ENCODE measurements around the gene CPEB4. TPM values are rescaled to one million over a fixed set of nuclear protein-coding genes. Genes with fewer than 3 reads are reported as not detected.
A peak's percentile ranks its signal among the peaks of the same experiment; 100 is the strongest.

Gene CPEB4
- total RNA-seq, 2 experiments from 2014 or later: 17.3 to 19.5 TPM

GRCh38 chr5:173915310-173916014 lies 27.3 kb downstream of the CPEB4 start:
- peaks cover 17% of the 10 kb centered on the region for H3K36me3 Mint-ChIP-seq (ENCODE audit: low read depth)
- H3K27me3 Mint-ChIP-seq: no peaks in the 10 kb centered on the region
- H3K4me1 Mint-ChIP-seq: peaks cover 3% of the 10 kb centered on the region
- POLR2A ChIA-PET: no interaction called here
- CTCF ChIA-PET: interaction anchor here (1.0 to 2.4 kb wide), 2 partner anchors 10 to 297 kb away, joined by 3 to 11 read pairs; no protein-coding TSS in a partner anchor
- no peak for DNase-seq
- no peak overlapping the region for H3K27ac Mint-ChIP-seq
- no peak overlapping the region for H3K4me3 Mint-ChIP-seq
- H3K9me3 Mint-ChIP-seq: no peaks in the 10 kb centered on the region

- no peaks in the 10 kb centered on the region for H3K27me3 Mint-ChIP-seq
- DNase-seq: no peak
Measured at GRCh38 chr5:173916233-173916632, 28.1 kb downstream of the CPEB4 start.

DNA sequence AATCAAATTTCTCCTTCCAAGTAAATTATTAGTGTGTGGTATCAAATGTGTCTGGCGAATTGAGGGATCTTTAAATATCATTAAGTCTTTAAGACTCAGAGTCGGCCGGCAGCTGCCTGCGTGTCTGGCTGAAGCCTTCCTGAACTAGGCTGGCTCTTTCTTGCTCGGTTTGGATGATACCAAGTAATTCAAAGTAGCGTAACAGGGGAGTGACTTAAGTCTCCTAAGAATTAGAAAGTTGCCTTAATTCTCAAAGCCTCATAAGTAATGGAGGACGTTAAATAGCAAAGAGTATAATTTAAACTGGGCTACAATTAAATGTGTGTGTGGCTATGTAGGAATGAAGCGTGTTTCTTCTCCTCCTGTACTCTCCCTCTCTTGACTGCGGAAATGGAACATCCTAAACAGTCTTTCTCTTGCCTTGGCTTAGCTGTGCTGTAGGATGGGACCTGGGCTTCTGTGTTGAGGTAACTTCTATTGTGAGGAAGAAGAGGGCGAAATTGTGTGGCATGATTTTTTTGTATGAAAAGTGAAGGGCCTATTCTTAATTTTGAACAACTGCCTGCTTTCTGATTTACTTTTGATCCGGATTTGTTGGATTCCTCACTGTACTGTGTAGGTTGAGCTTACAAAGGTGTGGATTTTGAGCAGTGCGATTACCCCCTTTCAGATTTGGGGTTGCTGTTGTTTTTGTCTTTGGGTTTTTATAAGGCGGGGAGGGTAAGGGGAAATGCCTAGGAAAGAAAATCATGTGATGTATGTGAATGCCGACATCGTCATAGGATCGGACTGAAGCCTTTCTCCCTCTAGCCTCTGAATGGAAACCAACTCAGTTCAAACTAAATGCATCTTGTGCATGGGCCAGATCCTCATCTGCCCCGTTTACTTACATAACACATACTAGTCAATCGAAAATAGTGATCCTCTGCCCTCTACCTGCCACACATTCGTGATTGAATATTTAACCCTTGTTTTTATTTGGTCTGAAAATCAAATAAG lies 29.9 kb downstream of the CPEB4 start:
- CTCF ChIA-PET: interaction anchor here (0.8 to 3.0 kb wide), 6 partner anchors 8 to 302 kb away, joined by 3 to 13 read pairs (median 4); partner anchors contain the start of genes BOD1 and CPEB4
- peaks cover 10% of the 10 kb centered on the region for H3K36me3 Mint-ChIP-seq (ENCODE audit: low read depth)

More at GRCh38 chr5:173916233-173916632, 28.1 kb downstream of the CPEB4 start:
- CTCF ChIA-PET: interaction anchor here (1.4 to 3.0 kb wide), 2 partner anchors 10 to 300 kb away, joined by 3 to 13 read pairs; partner anchors contain the start of gene BOD1
- Mint-ChIP-seq H3K36me3 (ENCODE audit: low read depth) (peaks cover 14% of the 10 kb centered on the region), H3K27ac (no peak overlapping the region), H3K4me1 (peaks cover 3% of the 10 kb centered on the region), H3K9me3 (no peaks in the 10 kb centered on the region), H3K4me3 (no peak overlapping the region)
- POLR2A ChIA-PET: interaction anchor here (0.8 kb wide), 1 partner anchor 28 kb away, joined by 3 read pairs; the partner anchor contains the start of gene CPEB4

DNA sequence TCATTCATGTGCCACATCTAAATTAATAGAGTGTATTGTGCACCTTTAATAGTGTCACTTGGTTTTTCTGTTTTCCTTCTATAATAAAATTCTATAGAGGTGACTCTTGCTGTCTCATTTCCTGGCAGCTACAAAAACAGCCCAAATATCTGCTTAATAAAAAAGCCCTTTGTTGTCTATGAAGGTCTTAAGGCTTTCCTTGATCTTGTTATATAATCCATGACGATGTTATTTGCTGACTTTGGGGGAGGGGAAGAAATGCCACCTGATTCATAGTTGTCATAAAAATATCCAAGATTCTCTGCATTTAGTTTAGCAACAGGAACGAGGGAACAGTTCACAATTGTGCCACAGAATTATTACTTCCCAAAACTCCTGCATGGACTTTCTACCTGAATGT lies 31.3 kb downstream of the CPEB4 start:
- no peak overlapping the region for H3K4me3 Mint-ChIP-seq
- CTCF ChIA-PET: interaction anchor here (1.9 kb wide), 1 partner anchor 31 kb away, joined by 10 read pairs; the partner anchor contains the start of gene CPEB4
- no peaks in the 10 kb centered on the region for H3K27me3 Mint-ChIP-seq
- DNase-seq: no peak
- H3K27ac Mint-ChIP-seq: no peak overlapping the region
- POLR2A ChIA-PET: no interaction called here
- H3K4me1 Mint-ChIP-seq: peaks cover 3% of the 10 kb centered on the region
- H3K36me3 Mint-ChIP-seq (ENCODE audit: low read depth): peaks cover 5% of the 10 kb centered on the region
- H3K9me3 Mint-ChIP-seq: no peaks in the 10 kb centered on the region

More for the DNA sequence above, 29.9 kb downstream of the CPEB4 start:
- DNase-seq: peak; percentile 56
- Mint-ChIP-seq H3K27me3 (no peaks in the 10 kb centered on the region), H3K4me3 (no peak overlapping the region), H3K4me1 (peaks cover 3% of the 10 kb centered on the region), H3K27ac (no peak overlapping the region), H3K9me3 (no peaks in the 10 kb centered on the region)
- POLR2A ChIA-PET: interaction anchor here (0.8 to 1.9 kb wide), 8 partner anchors 11 to 302 kb away, joined by 3 to 19 read pairs (median 8); partner anchors contain the start of genes BOD1 and CPEB4

GRCh38 chr5:173920024-173920753 lies 32.0 kb downstream of the CPEB4 start:
- no peak overlapping the region for H3K27ac Mint-ChIP-seq
- CTCF ChIA-PET: no interaction called here
- no peaks in the 10 kb centered on the region for H3K27me3 Mint-ChIP-seq
- H3K9me3 Mint-ChIP-seq: no peaks in the 10 kb centered on the region
- H3K36me3 Mint-ChIP-seq (ENCODE audit: low read depth): peaks cover 5% of the 10 kb centered on the region
- POLR2A ChIA-PET: no interaction called here
- H3K4me3 Mint-ChIP-seq: no peak overlapping the region
- no peak for DNase-seq
- peaks cover 3% of the 10 kb centered on the region for H3K4me1 Mint-ChIP-seq

GRCh38 chr5:173920866-173921555 lies 32.9 kb downstream of the CPEB4 start:
- ChIA-PET CTCF (interaction anchor here (1.7 kb wide), 1 partner anchor 305 kb away, joined by 4 read pairs; the partner anchor contains the start of gene BOD1), POLR2A (interaction anchor here (1.7 kb wide), 1 partner anchor 305 kb away, joined by 4 read pairs; the partner anchor contains the start of gene BOD1)
- Mint-ChIP-seq H3K4me1 (peaks cover 3% of the 10 kb centered on the region), H3K9me3 (no peaks in the 10 kb centered on the region), H3K36me3 (ENCODE audit: low read depth) (peaks cover 5% of the 10 kb centered on the region), H3K27me3 (no peaks in the 10 kb centered on the region), H3K4me3 (no peak overlapping the region), H3K27ac (no peak overlapping the region)
- no peak for DNase-seq

DNA sequence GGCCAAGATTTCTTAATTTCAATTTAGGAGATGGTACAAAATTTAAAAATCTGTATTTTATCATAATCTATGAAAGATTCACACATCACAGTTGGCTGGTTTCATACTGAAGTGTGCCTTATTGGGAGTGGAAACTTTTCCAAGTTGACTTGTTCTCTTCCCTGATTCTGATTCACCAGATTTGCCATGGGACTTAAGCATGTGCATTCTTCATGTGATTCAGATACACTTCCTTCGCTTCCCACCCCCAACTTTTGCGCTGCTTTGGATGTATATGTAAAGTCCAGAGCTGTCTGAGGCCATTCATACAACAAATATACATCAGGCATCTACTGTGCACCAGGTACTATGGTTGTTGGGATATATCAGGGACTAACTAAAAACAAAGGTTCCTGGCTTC lies 34.4 kb downstream of the CPEB4 start:
- Mint-ChIP-seq H3K36me3 (ENCODE audit: low read depth) (peaks cover 2% of the 10 kb centered on the region), H3K27me3 (no peaks in the 10 kb centered on the region), H3K4me3 (no peak overlapping the region), H3K4me1 (no peaks in the 10 kb centered on the region), H3K9me3 (no peaks in the 10 kb centered on the region), H3K27ac (no peak overlapping the region)
- DNase-seq: no peak
- ChIA-PET CTCF (interaction anchor here (1.0 to 1.7 kb wide), 2 partner anchors 52 to 307 kb away, joined by 3 to 4 read pairs; partner anchors contain the start of gene BOD1), POLR2A (interaction anchor here (1.7 kb wide), 1 partner anchor 306 kb away, joined by 4 read pairs; the partner anchor contains the start of gene BOD1)

GRCh38 chr5:173923218-173924095 lies 35.3 kb downstream of the CPEB4 start:
- CTCF ChIA-PET: interaction anchor here (1.0 to 1.5 kb wide), 3 partner anchors 11 to 307 kb away, joined by 3 read pairs; partner anchors contain the start of gene BOD1
- no peak overlapping the region for H3K27ac Mint-ChIP-seq
- peaks cover 2% of the 10 kb centered on the region for H3K36me3 Mint-ChIP-seq (ENCODE audit: low read depth)
- no peaks in the 10 kb centered on the region for H3K27me3 Mint-ChIP-seq
- H3K4me1 Mint-ChIP-seq: no peaks in the 10 kb centered on the region
- POLR2A ChIA-PET: interaction anchor here (1.6 kb wide), 1 partner anchor 35 kb away, joined by 4 read pairs; the partner anchor contains the start of gene CPEB4
- no peaks in the 10 kb centered on the region for H3K9me3 Mint-ChIP-seq
- no peak for DNase-seq
- no peak overlapping the region for H3K4me3 Mint-ChIP-seq

GRCh38 chr5:173924899-173925298 lies 36.8 kb downstream of the CPEB4 start:
- no peaks in the 10 kb centered on the region for H3K9me3 Mint-ChIP-seq
- no peaks in the 10 kb centered on the region for H3K4me1 Mint-ChIP-seq
- no peaks in the 10 kb centered on the region for H3K27me3 Mint-ChIP-seq
- DNase-seq: no peak
- peaks cover 2% of the 10 kb centered on the region for H3K36me3 Mint-ChIP-seq (ENCODE audit: low read depth)
- no peak overlapping the region for H3K4me3 Mint-ChIP-seq
- ChIA-PET POLR2A (interaction anchor here (1.4 to 1.6 kb wide), 3 partner anchors 37 to 309 kb away, joined by 3 to 4 read pairs (median 4); partner anchors contain the start of gene CPEB4), CTCF (interaction anchor here (0.6 to 2.3 kb wide), 26 partner anchors 9 to 739 kb away, joined by 3 to 22 read pairs (median 6); partner anchors contain the start of genes BOD1 and CPEB4)
- no peak overlapping the region for H3K27ac Mint-ChIP-seq

DNA sequence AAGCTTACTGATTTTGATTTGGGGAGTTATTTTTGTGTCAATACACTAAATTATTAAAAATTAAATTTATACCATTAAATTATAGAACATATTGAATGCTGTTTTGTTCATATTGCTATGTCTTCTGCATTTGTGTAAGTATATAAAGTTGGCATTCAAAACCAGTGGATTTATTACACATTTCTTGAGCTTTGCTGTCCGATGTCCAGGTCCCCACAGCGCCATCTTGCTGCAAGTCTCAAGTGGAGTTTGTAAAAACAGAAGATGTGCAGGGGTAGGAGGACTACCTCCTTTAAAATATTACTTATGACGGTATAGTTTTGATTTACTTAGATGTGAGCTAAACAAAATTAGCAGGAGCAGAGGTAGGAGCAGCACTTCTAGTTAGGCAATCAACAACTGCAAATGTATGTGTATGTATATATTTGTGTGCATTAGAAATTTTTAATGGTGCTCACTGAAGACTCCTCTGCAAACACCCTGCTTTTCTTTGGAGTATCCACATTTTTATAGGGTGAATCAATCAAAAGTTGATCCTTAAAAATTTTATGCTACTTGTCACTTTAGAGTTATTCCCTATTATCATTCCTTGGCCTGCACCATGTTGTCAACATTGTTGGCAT lies 37.4 kb downstream of the CPEB4 start:
- no peaks in the 10 kb centered on the region for H3K27me3 Mint-ChIP-seq
- H3K36me3 Mint-ChIP-seq (ENCODE audit: low read depth): peaks cover 2% of the 10 kb centered on the region
- no peak overlapping the region for H3K4me3 Mint-ChIP-seq
- POLR2A ChIA-PET: interaction anchor here (1.4 to 1.6 kb wide), 3 partner anchors 38 to 310 kb away, joined by 3 to 4 read pairs (median 4); partner anchors contain the start of gene CPEB4
- DNase-seq: peak; percentile 51
- no peak overlapping the region for H3K27ac Mint-ChIP-seq
- H3K9me3 Mint-ChIP-seq: no peaks in the 10 kb centered on the region
- no peaks in the 10 kb centered on the region for H3K4me1 Mint-ChIP-seq
- CTCF ChIA-PET: interaction anchor here (0.6 to 2.3 kb wide), 29 partner anchors 8 to 738 kb away, joined by 3 to 22 read pairs (median 5); partner anchors contain the start of genes BOD1 and CPEB4

Data from activated CD4-positive, alpha-beta memory T cell treated with anti-CD3 and anti-CD28 coated beads, Interleukin-2, amount 10 ng/mL, durations not matched to agents 7 days and 5 days (primary cell).